Naive thymus-derived CD4-positive, alpha-beta T cell (primary cell): Measurements from ENCODE around the gene PTOV1. TPM values are rescaled to one million over a fixed set of nuclear protein-coding genes. Genes with fewer than 3 reads are reported as not detected.

Experiments used
- ATAC-seq: fragments of 150-1000 bp; cut with Tn5 transposase; 2 replicates; pipeline ENCODE4 v1.10.0; 2021; ENCODE audit warnings: mild to moderate bottlenecking, moderate library complexity
- CTCF ChIA-PET: fragments of 350-600 bp; sonication (Branson Sonifier 250); formaldehyde crosslinking; loops from one replicate; lab custom pipeline; 2021; ENCODE audit warnings: antibody characterized with exemption; lab: Charles Lee
- POLR2A ChIA-PET: fragments of 350-600 bp; sonication (Branson Sonifier 250); formaldehyde crosslinking; loops from one replicate; lab custom pipeline; 2021; ENCODE audit warnings: antibody characterized with exemption, inconsistent platforms; lab: Charles Lee
- DNase-seq, 9 donors: peaks; one replicate each; pipeline versions ENCODE4 v3.0.0 to v3.0.0-alpha.2; 2020 to 2022; ENCODE audit warnings: mixed read lengths in 1 of 9
- H3K27ac ChIP-seq: one replicate; pipeline ENCODE4 v1.7.0; 2013; ENCODE audit warnings: mild to moderate bottlenecking, low read depth, low read length, moderate library complexity
- H3K27me3 ChIP-seq, 2 donors: one replicate each; pipeline ENCODE4 v1.7.0; 2013; ENCODE audit warnings: low read length in 2 of 2, mild to moderate bottlenecking in 2 of 2, moderate library complexity in 2 of 2; ENCODE audit not compliant: control insufficient read depth in 2 of 2, insufficient read depth in 2 of 2
- H3K36me3 ChIP-seq, 3 experiments: 1 replicate in 2 of 3; 2 replicates in 1 of 3; pipeline ENCODE4 v1.7.0; 2013; ENCODE audit warnings: low read length in 3 of 3, mild to moderate bottlenecking in 3 of 3, moderate library complexity in 1 of 3; ENCODE audit not compliant: insufficient read depth in 3 of 3, control insufficient read depth in 2 of 3
- H3K4me1 ChIP-seq, 2 donors: one replicate each; pipeline ENCODE4 v1.7.0; 2013; ENCODE audit warnings: low read length in 2 of 2, mild to moderate bottlenecking in 2 of 2, moderate library complexity in 1 of 2; ENCODE audit not compliant: control insufficient read depth in 2 of 2, insufficient read depth in 2 of 2
- H3K4me3 ChIP-seq: 2 replicates; pipeline ENCODE4 v1.7.0; 2013; ENCODE audit warnings: mild to moderate bottlenecking, low read length
- H3K9me3 ChIP-seq, 3 experiments: 1 replicate in 2 of 3; 2 replicates in 1 of 3; pipeline ENCODE4 v1.7.0; 2013; ENCODE audit warnings: low read length in 3 of 3; ENCODE audit not compliant: control insufficient read depth in 2 of 3
- H3K27ac Mint-ChIP-seq, 9 donors: one replicate each; pipeline ENCODE4 v1.8.0; 2020 to 2022; ENCODE audit warnings: mixed read lengths in 9 of 9, mild to moderate bottlenecking in 8 of 9, moderate library complexity in 5 of 9, inconsistent platforms in 2 of 9
- H3K27me3 Mint-ChIP-seq, 5 donors: one replicate each; pipeline ENCODE4 v1.8.0; 2021 to 2022; ENCODE audit warnings: mixed read lengths in 5 of 5, mild to moderate bottlenecking in 1 of 5
- H3K36me3 Mint-ChIP-seq, 5 donors: one replicate each; pipeline ENCODE4 v1.8.0; 2020 to 2022; ENCODE audit warnings: mixed read lengths in 5 of 5, mild to moderate bottlenecking in 3 of 5, inconsistent platforms in 1 of 5
- H3K4me1 Mint-ChIP-seq, 7 donors: one replicate each; pipeline ENCODE4 v1.8.0; 2020 to 2022; ENCODE audit warnings: mixed read lengths in 7 of 7, mild to moderate bottlenecking in 3 of 7, inconsistent platforms in 1 of 7
- H3K4me3 Mint-ChIP-seq, 10 donors: one replicate each; pipeline ENCODE4 v1.8.0; 2020 to 2022; ENCODE audit warnings: mild to moderate bottlenecking in 10 of 10, mixed read lengths in 10 of 10, moderate library complexity in 6 of 10, inconsistent platforms in 2 of 10
- H3K9me3 Mint-ChIP-seq, 11 donors: one replicate each; pipeline ENCODE4 v1.8.0; 2020 to 2022; ENCODE audit warnings: mixed read lengths in 11 of 11, mild to moderate bottlenecking in 4 of 11, inconsistent platforms in 1 of 11, moderate library complexity in 1 of 11
- intact Hi-C, 2 donors: fragments of 100-400 bp; cut with micrococcal nuclease; formaldehyde crosslinking; loops; one replicate each; pipeline ENCODE4 v1.15.1; 2023
- polyA plus RNA-seq, 2 donors: library from polyadenylated mRNA; unstranded; fragments of 300-500 nt; fragmentation: Illumina TruSeq; gene quantifications; one replicate each; pipeline ENCODE4 v1.2.3, GENCODE V29; 2021
- total RNA-seq, 6 experiments: library from RNA in 5 of 6; stranded (reverse) in 5 of 6; gene quantifications; 1 replicate in 5 of 6; 2 replicates in 1 of 6; pipeline ENCODE4 v1.2.3 and lab custom pipeline; 2021 to 2026

Gene PTOV1
- total and polyA plus RNA-seq, 7 experiments from 2014 or later = 49.0 to 170 (median 150) TPM

DNA sequence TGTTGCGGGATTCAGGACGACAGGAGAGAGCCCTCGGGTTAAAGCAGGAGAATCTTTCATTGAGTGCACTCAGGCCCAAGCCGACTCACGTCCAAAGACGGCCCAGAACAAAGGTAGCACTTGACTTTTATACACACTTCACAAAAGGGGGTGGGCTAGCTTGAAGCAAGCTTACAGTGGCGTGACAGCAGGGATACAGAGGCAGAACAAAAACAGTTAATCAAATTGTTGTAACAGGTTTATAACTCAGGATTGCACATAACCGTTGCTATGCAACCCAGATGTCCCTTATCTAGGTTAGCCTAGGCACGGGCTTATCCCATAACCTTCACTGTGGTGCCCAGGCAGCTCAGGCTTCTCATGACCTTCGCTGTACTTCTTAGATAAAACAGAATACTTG, 30.8 kb upstream of the PTOV1 start:
- intact Hi-C loops = no loop called here
- ChIA-PET CTCF (no interaction called here), POLR2A (interaction anchor here (2.8 to 3.0 kb wide), 2 partner anchors 30 to 55 kb away, joined by 8 to 16 read pairs; partner anchors contain the start of gene PTOV1)
- no peak for ATAC-seq
- Mint-ChIP-seq H3K9me3 (peaks cover 0 to 4% (median 0%) of the 10 kb centered on the region in 11 donors), H3K27ac (peak overlapping the region in 3 of 9 donors; percentile 13 to 100 (median 65)), H3K27me3 (no peaks in the 10 kb centered on the region), H3K36me3 (peaks cover 0 to 13% (median 6%) of the 10 kb centered on the region in 5 donors), H3K4me3 (peak overlapping the region in 7 of 10 donors; percentile 6 to 100 (median 29)), H3K4me1 (peaks cover 17 to 34% (median 29%) of the 10 kb centered on the region in 7 donors)
- Histone ChIP-seq H3K36me3 (peaks cover 0 to 28% (median 6%) of the 10 kb centered on the region in 3 experiments), H3K27me3 (no peaks in the 10 kb centered on the region), H3K4me3 (no peak overlapping the region), H3K27ac (no peak overlapping the region), H3K9me3 (no peaks in the 10 kb centered on the region), H3K4me1 (peaks cover 11 to 17% of the 10 kb centered on the region in 2 donors)
- no peak for DNase-seq

- H3K27ac ChIP-seq = no peak overlapping the region
- Mint-ChIP-seq H3K4me3 (no peak overlapping the region), H3K4me1 (peaks cover 15 to 29% (median 23%) of the 10 kb centered on the region in 7 donors), H3K27ac (no peak overlapping the region), H3K9me3 (no peaks in the 10 kb centered on the region), H3K36me3 (peaks cover 0 to 21% (median 6%) of the 10 kb centered on the region in 5 donors), H3K27me3 (no peaks in the 10 kb centered on the region)
- H3K4me3 ChIP-seq = no peak overlapping the region
- ATAC-seq (no peak), DNase-seq (no peak)
- peaks cover 9 to 10% of the 10 kb centered on the region in 2 donors for H3K4me1 ChIP-seq
- no peaks in the 10 kb centered on the region for H3K27me3 ChIP-seq
- intact Hi-C loops = no loop called here
- ChIA-PET POLR2A (no interaction called here), CTCF (no interaction called here)
- peaks cover 0 to 37% (median 6%) of the 10 kb centered on the region in 3 experiments for H3K36me3 ChIP-seq
- H3K9me3 ChIP-seq = no peaks in the 10 kb centered on the region
Measured at GRCh38 chr19:49823472-49823871, 27.5 kb upstream of the PTOV1 start.

- intact Hi-C loops = no loop called here
- no peak overlapping the region for H3K27ac Mint-ChIP-seq
- no peaks in the 10 kb centered on the region for H3K4me1 ChIP-seq
- ATAC-seq (no peak), DNase-seq (no peak)
- no peaks in the 10 kb centered on the region for H3K27me3 ChIP-seq
- H3K9me3 Mint-ChIP-seq = no peaks in the 10 kb centered on the region
- no peak overlapping the region for H3K4me3 ChIP-seq
- no peaks in the 10 kb centered on the region for H3K27me3 Mint-ChIP-seq
- H3K36me3 Mint-ChIP-seq = peaks cover 0 to 21% (median 6%) of the 10 kb centered on the region in 5 donors
- H3K9me3 ChIP-seq = no peaks in the 10 kb centered on the region
- POLR2A ChIA-PET = interaction anchor here (1.0 kb wide), 1 partner anchor 45 kb away, joined by 3 read pairs; no protein-coding TSS in a partner anchor
- H3K4me3 Mint-ChIP-seq = no peak overlapping the region
- CTCF ChIA-PET = no interaction called here
- H3K4me1 Mint-ChIP-seq = peaks cover 6 to 20% (median 12%) of the 10 kb centered on the region in 7 donors
- H3K27ac ChIP-seq = no peak overlapping the region
- peaks cover 0 to 46% (median 6%) of the 10 kb centered on the region in 3 experiments for H3K36me3 ChIP-seq
Measured at GRCh38 chr19:49824662-49825061, 26.3 kb upstream of the PTOV1 start.

DNA sequence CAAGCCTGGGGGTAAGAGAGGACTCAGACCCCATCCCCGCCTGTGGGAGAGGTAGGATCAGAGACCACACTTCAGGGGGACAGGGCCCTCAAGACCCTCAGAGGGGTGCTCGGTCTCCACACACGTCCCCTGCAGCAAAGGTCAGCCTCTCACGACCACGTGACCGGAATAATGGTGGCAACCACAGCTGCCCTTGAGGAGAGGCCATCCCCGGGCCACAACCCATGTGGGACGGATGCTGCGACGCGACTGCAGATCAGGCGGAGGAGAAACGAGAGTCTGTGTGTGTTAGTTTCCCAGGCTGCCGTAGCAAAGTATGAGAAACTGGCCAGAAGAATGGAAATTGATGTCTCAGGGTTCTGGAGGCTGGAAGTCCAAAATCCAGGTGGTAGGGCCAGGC, 23.9 kb upstream of the PTOV1 start:
- no peaks in the 10 kb centered on the region for H3K4me1 ChIP-seq
- DNase-seq (no peak), ATAC-seq (no peak)
- Mint-ChIP-seq H3K4me3 (no peak overlapping the region), H3K9me3 (no peaks in the 10 kb centered on the region), H3K36me3 (peaks cover 0 to 16% (median 6%) of the 10 kb centered on the region in 5 donors), H3K27me3 (no peaks in the 10 kb centered on the region), H3K4me1 (peaks cover 0 to 13% (median 5%) of the 10 kb centered on the region in 7 donors), H3K27ac (no peak overlapping the region)
- POLR2A ChIA-PET = interaction anchor here (0.6 kb wide), 1 partner anchor 17 kb away, joined by 3 read pairs; no protein-coding TSS in a partner anchor
- no peaks in the 10 kb centered on the region for H3K27me3 ChIP-seq
- H3K36me3 ChIP-seq = peaks cover 0 to 69% (median 6%) of the 10 kb centered on the region in 3 experiments
- H3K9me3 ChIP-seq = no peaks in the 10 kb centered on the region
- CTCF ChIA-PET = no interaction called here
- no peak overlapping the region for H3K27ac ChIP-seq
- intact Hi-C loops = no loop called here
- H3K4me3 ChIP-seq = no peak overlapping the region

- DNase-seq (no peak), ATAC-seq (no peak)
- no peak overlapping the region for H3K27ac ChIP-seq
- H3K27me3 ChIP-seq = no peaks in the 10 kb centered on the region
- intact Hi-C loops = no loop called here
- Mint-ChIP-seq H3K4me3 (no peak overlapping the region), H3K4me1 (peaks cover 0 to 11% (median 5%) of the 10 kb centered on the region in 7 donors), H3K27me3 (no peaks in the 10 kb centered on the region), H3K36me3 (peaks cover 0 to 18% (median 11%) of the 10 kb centered on the region in 5 donors), H3K9me3 (no peaks in the 10 kb centered on the region), H3K27ac (no peak overlapping the region)
- ChIA-PET POLR2A (no interaction called here), CTCF (no interaction called here)
- no peaks in the 10 kb centered on the region for H3K9me3 ChIP-seq
- peaks cover 0 to 77% (median 6%) of the 10 kb centered on the region in 3 experiments for H3K36me3 ChIP-seq
- no peak overlapping the region for H3K4me3 ChIP-seq
- H3K4me1 ChIP-seq = no peaks in the 10 kb centered on the region
Measured at GRCh38 chr19:49829200-49829599, 21.8 kb upstream of the PTOV1 start.

DNA sequence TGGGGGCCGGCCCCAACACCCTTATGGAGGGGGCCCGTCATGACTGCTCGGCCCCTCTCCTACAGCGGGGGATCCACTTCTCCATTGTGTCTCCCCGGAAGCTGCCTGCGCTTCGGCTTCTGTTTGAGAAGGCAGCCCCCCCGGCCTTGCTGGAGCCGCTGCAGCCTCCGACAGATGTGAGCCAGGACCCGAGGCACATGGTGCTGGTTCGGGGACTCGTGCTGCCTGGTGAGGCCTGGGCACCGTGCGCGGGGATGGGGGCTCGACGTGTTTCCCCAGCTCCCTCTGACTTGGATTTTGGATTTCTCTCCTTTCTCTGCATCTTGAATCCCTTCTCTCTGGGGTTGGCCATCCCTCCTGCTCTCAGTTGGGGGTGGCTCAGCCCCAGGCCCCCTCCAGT, 21.2 kb upstream of the PTOV1 start:
- no peaks in the 10 kb centered on the region for H3K27me3 Mint-ChIP-seq
- no peaks in the 10 kb centered on the region for H3K9me3 Mint-ChIP-seq
- intact Hi-C loops = no loop called here
- ATAC-seq (no peak), DNase-seq (no peak)
- H3K27ac Mint-ChIP-seq = no peak overlapping the region
- Histone ChIP-seq H3K36me3 (peaks cover 0 to 78% (median 6%) of the 10 kb centered on the region in 3 experiments), H3K9me3 (no peaks in the 10 kb centered on the region), H3K4me1 (no peaks in the 10 kb centered on the region), H3K27me3 (no peaks in the 10 kb centered on the region), H3K27ac (no peak overlapping the region), H3K4me3 (no peak overlapping the region)
- ChIA-PET CTCF (no interaction called here), POLR2A (no interaction called here)
- H3K4me1 Mint-ChIP-seq = peaks cover 0 to 12% (median 5%) of the 10 kb centered on the region in 7 donors
- H3K4me3 Mint-ChIP-seq = no peak overlapping the region
- H3K36me3 Mint-ChIP-seq = peaks cover 4 to 22% (median 11%) of the 10 kb centered on the region in 5 donors

GRCh38 chr19:49830766-49831165, 20.2 kb upstream of the PTOV1 start:
- Histone ChIP-seq H3K9me3 (no peaks in the 10 kb centered on the region), H3K27me3 (no peaks in the 10 kb centered on the region), H3K4me1 (no peaks in the 10 kb centered on the region), H3K4me3 (no peak overlapping the region), H3K36me3 (peaks cover 0 to 88% (median 6%) of the 10 kb centered on the region in 3 experiments), H3K27ac (no peak overlapping the region)
- Mint-ChIP-seq H3K27me3 (no peaks in the 10 kb centered on the region), H3K9me3 (no peaks in the 10 kb centered on the region), H3K4me1 (peaks cover 0 to 12% (median 5%) of the 10 kb centered on the region in 7 donors), H3K36me3 (peaks cover 5 to 24% (median 13%) of the 10 kb centered on the region in 5 donors), H3K27ac (no peak overlapping the region), H3K4me3 (no peak overlapping the region)
- DNase-seq = no peak
- POLR2A ChIA-PET = interaction anchor here (0.8 to 1.1 kb wide), 2 partner anchors 12 to 28 kb away, joined by 3 to 5 read pairs; no protein-coding TSS in a partner anchor
- no peak for ATAC-seq
- intact Hi-C loops = no loop called here
- CTCF ChIA-PET = interaction anchor here (0.5 kb wide), 1 partner anchor 113 kb away, joined by 3 read pairs; no protein-coding TSS in a partner anchor
